HG03280 (cell line): ENCODE data around the gene CACNA1S.
A peak's percentile ranks its signal among the peaks of the same experiment; 100 is the strongest.

ENCODE experiments used
- ATAC-seq: cut with Tn5 transposase; IDR thresholded peaks from one replicate; pipeline ENCODE4 v1.9.1; 2021; ENCODE audit warnings: mild to moderate bottlenecking, moderate library complexity; ENCODE audit not compliant: unreplicated experiment

CACNA1S gene

DNA sequence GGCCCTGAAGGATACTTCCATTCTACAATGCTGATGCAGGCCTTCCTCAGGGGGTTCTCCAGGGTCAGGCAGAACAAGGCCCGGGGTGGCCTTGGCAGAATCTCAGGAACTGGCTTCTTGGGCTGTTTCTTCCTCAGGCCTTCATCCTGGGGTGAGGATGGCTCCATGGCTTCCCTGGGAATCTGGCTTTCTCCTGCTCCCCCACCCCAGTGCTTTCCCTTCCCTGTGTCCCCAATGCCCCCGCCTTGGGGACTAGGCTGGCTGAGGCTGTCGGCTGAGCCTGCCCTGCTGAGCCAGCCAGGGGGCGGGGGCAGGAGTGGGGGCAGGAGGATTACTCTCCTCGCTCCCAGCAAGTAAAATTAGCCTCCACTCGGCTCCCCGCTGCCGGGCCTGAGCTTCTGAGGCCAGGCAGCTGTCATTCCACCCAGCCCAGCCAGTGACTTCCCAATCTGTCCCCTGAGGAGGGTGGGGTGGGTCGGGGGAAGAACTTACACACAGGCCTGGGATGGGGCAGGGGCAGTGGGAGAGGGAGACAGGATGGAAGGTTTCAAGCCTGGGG, at the start of gene CACNA1S:
Gene CACNA1S, minus strand, starts transcription at position 254 of the 559 bp plus-strand sequence. Its CDS starts 87 bp downstream, at position 167.
- ATAC-seq = no peak

DNA sequence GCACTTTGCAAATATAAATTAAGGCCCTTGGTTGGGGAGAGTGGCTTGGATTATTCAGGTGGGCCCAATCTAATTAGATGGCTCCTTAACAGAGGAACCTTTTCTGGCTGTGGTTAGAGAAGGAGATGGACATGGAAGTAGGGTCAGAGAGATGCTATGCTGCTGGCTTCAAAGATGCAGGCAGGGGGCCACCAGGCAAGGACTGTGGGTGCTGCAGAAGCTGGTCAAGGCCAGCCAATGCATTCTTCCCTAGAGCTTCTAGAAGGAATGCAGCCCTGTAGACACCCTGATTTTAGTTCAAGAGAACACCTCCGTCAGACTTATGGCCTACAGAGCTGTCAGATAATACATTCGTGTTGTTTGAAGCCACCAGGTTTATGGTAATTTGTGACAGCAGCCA, 45.7 kb upstream of the CACNA1S start:
- no peak for ATAC-seq

DNA sequence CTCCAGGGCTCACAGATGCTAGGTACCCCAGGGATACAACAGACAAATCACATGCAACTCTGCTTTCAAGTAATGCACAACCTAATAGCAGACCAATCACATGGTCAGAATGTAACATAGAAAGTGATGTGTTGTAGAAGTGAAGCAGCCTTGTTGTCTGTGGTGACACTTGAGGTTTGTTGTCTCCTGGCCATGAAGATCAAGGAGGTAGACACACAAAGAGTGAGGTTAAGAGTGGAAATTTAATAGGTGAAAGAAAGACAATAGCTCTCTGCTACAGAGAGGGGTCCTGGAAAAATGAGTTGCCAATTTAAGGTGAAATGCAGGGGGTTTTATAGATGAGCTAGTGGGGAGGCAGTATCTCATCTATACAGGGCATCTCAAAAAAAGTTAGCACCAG, 44.6 kb upstream of the CACNA1S start:
- ATAC-seq = no peak

DNA sequence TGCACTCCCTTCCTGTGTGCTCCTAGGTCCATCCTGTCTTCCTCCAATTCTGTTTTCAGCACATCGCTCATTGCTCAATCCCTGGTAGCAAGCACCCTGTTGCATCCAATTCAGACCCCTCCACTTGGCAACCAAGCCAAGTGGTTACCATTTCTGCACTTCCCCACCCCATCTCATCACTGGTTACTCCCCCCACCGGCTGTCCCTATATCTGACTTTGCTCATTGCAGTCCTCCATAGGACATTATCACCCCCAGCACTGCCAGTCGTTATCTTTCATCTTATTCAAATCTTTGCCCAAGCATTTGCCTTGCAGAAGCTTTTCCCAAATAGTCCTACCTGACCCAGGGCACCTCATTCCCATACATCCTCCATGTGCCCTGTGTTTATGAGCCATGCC, 44.1 kb upstream of the CACNA1S start:
- no peak for ATAC-seq

DNA sequence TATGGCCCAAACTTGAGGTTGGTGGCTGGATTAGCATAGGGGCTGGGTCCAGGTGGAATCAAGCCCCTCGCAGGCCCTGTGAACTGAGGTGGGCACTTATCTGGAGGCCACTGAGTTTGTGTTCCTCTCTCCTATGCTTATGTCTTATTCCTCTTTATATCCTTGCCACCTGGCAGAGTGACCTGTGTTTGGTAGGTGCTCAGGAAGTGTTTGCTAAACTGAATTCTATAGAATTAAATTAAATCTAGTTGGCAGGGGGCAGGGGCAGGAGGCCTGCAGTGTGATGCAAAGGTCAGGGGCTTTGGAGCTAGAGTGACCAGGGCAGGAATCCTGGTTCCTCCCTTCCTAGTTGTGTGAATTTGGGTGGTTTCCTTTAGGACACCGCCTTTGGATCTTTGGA, 43.1 kb upstream of the CACNA1S start:
- no peak for ATAC-seq

DNA sequence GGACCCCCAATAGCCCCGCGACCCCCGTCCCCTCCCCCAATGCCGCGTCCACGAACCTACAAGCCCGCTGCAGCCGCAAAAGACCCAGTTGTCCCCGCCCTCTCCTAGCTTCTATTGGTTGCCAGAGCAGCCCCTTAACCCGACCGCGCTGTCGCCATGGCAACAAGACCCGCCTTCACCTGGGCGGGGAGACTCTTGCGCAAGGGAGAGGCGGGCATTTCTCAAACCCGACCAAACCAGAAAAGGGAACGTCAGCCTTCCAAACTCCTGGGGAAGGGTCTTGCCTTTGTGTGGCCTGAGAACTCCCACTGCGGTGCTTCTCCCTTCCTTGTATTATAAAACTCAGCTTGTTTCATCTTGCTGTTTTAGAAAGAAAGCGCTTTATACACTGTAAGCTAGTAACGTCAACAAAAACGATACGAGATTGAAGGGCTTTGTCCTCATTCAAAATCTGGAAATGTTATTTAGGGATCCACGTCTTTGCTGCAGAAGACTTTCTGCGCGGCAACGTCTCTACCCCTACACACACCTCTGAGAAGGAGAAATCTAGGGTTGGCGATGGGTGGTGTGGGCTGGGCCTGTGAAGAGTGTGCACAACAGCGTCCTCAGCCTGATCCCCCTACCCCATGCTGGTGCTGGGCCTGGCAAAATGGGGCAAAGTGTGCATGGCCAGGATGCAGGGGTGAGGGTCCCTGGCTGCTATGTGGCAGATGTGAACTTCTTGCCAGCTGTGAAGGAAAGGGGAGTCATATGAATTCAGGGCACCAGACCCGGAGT, 42.4 kb upstream of the CACNA1S start, which contains the start of gene TMEM9:
Gene TMEM9, minus strand, starts transcription at position 86 of the 777 bp plus-strand sequence. CDS start 551 bp downstream, outside the sequence.
- ATAC-seq = peak; percentile 98

DNA sequence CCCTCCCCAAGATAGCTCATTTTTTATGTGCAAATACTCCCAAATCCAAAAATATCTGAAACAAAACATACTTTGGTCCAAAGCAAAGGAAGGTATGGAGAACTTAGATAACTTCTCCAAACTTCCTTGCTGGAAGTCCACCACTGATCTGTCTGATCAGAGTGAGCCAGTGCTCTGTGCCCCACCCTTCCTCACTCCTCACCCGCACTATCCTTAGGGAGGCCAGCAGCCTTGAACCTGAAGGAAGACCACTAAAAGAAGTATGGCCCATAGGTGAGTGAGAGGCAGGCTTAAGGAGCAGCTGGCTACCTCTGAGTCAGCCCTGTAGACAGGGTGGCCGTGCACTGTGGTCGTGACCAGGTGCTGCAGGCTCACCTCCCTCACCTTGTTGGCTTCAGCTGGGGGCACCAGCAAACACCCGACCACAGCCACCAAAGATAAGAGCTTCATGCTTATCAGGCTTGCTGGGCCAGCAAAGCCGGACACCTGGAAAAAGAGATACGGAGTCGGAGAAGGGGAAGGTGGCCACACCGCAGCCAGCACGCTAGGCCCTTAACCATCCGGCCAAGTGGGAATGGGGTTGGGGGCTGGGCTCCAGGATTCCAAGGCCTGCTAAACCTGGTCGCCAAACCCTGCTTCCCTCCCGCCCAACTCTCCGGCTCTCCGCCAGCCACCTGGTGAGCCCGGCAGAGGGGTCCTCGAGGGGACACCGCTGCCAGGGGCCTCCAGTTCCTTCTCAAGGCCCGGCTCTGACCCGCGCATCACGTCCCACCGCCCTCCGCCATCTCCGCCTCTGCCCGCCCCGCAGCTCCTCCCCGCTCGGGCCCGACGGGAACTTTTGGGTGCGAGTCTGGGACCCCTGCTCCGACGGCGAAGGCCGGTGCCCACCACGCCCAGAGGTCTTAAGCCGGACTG, 41.5 kb upstream of the CACNA1S start:
- ATAC-seq = peak; percentile 64

DNA sequence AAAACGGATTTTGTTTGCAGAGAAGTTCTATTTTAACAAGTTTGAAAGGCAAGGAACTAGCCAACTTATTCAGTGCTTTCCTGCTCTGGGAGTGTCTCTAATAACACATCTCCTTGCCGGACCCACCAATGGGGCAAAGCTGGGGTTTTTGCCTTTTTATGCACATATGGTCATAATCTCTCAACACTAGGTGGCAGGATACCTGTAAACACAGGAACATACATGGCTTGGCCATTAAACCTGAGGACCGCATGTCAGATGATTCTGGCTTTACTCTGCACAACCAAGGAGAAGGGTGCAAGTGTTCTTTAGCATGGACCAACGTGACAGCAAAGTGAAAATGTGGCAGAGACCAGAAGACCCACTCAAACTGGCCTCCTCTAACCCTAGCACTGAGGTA, 37.2 kb upstream of the CACNA1S start:
- no peak for ATAC-seq

DNA sequence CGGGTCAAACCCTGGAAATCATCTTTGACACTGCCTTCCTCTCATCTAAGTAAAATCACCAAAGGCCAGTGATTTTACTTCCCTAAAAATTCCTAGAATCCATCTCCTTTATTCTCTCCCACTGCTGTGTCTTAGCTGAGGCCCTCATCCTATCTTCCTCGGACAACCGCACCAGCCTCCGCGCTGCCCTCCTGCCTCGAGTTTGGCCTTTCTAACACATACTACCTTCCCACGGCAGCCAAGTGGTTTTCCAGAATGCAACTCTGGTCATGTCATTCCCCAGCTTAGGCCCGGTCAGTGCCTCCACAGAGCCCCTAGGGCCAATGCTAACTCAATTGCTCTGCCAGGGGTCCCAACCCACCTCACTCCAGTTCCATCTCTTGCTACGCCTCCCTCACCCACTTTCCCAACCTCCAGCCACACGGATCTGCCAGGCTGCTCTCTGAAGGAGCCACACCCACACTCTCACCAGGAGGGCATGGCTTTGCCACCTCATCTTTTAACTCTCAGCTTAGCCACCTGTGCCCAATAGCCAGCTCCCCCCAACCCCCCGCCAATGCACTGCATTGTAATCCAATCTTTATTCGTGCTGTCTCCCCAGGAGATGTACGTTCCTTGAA, 35.3 kb upstream of the CACNA1S start:
- no peak for ATAC-seq

DNA sequence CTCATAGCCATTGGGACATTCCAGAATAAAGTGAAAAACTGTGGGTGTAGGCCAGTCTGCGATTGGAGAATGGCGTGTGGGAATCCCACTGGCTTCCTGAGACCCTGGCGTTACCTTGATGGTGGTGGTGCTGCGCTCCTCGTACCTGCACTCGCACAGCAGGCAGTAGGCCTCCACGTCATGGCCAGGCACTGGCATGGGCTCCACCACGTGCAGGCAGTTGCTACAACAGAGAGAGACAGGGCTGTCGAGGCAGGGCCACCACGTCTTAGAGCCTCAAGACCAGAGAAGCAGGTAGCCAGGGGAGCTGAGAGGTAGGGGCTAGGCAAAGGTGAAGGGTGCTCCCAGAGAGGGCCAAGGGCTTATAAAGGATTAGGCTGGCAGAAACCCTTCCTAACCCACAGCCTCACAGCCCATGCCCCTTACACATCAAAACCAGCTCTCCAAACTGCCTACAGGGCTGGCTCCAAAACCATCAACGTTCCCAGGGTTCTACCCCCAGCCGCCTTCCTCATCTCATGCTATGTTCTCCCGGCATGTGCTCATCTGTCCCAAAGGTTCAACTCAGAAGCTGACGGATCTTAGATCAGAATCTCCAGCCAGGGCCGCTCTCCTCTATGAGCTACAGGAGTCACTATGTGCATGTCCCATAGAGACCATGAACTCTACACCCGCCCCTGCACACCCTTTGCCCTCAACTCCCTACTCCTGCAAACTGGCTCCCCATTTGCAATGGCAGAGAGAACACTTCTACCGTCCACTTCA, 34.6 kb upstream of the CACNA1S start:
- ATAC-seq = no peak

DNA sequence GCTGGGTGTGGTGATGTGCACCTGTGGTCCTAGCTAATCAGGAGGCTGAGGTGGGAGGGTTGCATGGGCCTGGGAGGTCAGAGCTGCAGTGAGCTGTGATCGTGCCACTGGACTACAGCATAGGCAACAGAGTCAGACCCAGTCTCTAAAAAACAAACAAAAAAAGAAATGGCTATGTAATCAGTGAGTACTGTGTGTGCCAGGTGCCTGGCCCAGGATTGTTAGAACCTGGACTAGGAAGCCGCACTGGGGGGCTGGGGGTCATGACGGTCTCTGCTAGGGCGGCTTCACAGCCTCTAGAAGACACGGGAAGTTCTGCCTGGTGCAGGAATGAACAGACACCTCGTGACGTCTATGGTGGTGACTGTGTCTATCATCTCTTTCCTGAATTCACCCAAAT, 33.6 kb upstream of the CACNA1S start:
- no peak for ATAC-seq

DNA sequence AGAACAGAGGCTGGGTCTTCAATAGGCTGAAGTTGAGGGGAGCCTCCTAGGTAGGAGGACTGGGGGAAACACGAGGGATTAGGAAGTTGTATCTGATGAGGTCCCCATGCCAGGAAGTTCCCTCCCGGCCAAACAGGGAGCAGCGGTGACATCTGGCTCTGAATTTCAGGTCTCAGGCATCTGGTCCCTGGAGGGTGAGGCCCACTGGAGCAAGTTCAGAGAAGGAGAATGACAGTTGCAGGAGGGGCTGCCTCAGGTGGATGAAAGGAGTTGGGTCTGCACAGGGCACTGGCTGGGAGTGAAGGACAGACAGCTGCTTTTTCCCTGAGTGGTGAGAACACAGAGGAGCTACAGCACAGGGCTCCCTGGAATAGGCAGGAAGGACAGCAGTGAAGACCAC, 32.9 kb upstream of the CACNA1S start:
- no peak for ATAC-seq

DNA sequence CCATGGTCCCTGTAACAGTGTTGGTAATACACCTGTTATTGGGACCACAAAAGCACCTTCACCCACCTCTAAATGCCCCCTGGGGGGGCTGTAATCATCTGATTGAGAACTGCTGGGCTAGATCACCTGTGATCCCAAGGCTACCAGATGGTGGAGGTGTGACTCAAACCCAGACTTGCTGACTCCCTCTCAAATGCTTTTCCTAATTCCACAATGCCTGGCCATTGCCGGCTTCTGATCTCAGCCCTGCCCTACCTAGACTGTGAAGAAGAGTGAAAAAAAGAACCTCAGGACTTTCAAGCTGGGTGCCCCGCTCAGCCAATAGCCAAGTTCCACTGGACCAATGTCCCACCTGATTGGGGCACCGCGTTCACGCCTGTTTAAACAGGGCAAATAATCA, 32.5 kb upstream of the CACNA1S start:
- no peak for ATAC-seq

DNA sequence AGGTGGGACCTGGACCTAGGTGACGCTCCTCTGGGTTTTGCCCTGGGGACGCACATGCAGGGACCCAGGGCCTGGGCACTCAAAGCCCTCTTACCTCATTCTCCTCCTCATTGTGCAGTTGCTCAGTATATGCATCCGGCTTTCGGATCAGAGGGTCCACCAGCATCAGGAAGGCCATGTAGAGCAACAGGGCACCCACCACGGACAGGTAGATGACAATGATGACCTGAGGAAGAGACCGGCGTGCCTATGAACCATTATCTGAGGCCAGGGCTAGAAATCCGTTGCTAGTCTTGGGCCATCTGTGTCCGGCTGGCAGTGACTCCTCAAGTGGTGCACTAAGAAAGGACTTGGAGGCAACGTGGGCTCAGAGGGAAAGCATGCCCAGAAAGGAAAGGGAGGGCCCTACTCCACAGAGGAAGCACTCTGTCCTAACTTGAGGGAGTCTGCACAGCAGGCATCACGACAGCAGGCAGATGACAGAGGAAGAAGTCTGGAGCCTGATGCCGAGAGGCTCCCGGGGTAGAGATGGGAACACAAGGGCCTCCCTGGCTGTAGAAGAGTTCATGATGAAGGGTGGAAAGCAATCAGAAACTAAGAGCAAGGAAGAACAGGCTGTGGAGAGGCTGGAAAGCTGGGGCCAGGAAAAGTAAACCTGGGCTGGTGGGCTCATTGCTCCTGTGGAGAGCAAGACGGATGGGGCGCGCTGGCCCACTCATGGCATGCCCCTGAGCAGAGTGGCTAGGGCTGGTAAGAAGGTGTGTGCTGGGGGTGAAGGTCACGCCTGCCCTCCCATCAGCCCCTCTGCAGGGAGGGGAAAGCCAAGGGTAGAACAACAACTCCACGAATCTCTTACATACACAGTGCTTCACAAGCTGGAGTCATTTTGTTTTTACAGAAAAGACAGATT, 31.8 kb upstream of the CACNA1S start:
- no peak for ATAC-seq

DNA sequence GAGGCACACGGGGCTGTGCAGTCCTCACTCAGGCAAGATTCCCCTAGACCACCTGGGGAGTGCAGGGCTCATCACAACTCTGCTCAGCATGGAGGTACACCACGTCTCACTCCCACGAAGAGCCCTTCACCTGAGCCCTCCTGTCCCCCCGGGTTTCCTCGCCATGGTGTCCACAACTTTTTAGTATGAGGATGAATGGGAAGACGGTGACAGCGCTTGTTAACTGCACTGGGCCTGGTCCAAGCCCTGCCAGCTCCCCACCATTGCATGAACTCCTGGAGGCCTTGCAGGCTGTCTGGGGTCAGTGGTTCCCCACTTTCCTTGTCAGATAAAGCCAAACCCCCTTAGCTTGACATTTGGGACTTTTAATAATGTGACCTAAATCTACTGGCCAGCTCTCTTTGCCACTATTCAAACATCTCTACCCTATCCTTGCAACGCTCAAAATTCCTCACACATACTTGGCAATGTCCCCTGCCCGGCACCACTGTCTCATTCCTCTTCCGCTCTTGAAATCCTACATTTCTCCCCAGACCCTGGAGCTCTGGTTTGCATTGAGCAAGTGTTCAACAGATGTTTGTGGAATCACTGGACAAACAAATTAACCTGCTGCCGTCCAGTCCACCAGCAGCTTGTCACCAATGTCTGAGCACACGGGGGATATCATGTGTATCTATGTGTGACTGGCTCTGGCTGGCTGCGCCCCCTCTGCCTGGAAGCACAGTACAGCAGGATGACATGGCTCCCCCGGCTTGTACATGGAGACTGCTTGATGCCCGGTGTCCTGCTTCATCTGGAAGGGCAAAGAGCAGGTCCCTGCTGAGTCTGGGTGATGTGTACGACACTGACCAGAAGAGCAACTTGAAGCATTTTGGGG, 30.9 kb upstream of the CACNA1S start:
- no peak for ATAC-seq

DNA sequence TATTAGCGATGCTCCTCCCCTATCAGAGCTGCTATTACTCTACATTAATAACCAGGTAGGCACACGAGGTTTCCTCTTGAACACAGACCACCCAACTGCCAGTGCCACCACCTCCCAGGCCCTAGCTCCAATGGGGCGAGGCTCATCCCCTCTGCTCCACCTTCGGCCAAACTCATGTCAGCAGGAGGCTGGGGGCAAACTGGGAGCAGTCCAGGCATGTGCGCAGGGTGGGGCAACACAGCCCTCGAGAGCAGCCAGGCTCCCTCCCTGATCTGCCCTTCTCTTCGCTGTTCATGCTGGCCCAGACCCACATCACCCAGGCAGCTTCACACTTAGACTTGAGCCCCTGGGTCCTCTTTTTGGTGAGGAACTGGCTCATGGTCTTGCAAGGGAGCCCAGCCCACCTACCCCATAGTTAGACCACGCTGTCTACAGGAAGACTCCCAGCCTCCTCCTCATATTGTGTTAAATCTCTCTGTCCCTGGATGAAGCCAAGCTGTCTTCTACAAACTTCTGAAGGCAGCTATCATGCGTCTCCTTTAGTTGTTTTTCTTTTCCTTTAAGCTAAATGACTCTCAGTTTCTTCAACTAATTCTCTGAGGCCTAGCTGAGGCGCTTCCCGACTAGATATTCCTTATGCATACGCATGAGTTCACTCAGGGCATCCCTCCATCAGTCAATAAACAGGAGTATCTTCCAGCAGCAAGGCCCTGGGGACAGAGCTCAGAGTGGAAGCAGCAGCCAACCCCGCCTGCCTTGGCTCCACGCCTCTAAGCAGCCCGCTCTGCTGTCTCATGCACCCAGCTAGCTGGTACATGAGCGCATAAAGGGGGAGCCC, 30.0 kb upstream of the CACNA1S start:
- ATAC-seq = no peak

DNA sequence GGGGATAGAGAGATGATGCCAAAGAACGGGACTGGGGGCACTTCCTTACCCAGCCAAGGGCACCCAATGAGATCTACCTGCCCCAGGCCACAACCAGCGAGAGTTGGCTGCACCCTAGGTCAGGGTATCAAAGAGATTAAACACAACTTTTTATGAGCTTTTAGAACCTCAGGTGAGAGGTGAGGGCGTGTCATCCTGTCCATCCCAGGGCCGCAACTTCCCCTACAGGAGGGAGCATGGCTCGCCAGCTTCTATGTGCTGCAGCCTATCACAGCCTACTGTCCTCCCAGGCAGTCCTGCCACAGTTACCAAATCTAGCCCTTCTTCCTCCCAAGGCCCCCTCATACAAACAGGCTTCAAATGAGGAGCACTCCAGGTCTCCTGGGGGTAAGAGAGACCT, 29.2 kb upstream of the CACNA1S start:
- no peak for ATAC-seq

DNA sequence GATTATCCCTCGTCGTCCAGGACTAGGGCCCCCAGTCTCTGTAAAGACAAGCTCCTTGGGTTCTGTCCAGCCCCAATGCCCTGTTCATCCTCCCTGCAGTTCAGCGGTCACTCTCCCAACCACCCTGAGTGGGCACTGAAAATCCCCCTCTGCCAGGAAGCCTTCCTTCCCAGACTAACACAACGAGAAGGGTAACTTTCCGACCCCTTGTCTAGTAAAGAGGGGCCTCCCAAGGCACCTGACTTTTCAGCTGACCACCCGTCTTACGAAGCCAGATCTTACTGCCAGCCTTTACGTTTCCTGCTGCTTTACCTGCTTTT, 28.7 kb upstream of the CACNA1S start:
- ATAC-seq = no peak
